GM21723 (cell line): ENCODE results near the gene STK26.
"Not testable (repeated sequence)": the region's sequence is repeated elsewhere in the genome, so short reads cannot be mapped to it uniquely, and the experiment has no call there.

Experiments
- ATAC-seq: cut with Tn5 transposase; IDR thresholded peaks from one replicate; pipeline ENCODE4 v1.9.1; 2021; ENCODE audit warnings: mild to moderate bottlenecking, moderate library complexity; ENCODE audit not compliant: unreplicated experiment

The STK26 gene

DNA sequence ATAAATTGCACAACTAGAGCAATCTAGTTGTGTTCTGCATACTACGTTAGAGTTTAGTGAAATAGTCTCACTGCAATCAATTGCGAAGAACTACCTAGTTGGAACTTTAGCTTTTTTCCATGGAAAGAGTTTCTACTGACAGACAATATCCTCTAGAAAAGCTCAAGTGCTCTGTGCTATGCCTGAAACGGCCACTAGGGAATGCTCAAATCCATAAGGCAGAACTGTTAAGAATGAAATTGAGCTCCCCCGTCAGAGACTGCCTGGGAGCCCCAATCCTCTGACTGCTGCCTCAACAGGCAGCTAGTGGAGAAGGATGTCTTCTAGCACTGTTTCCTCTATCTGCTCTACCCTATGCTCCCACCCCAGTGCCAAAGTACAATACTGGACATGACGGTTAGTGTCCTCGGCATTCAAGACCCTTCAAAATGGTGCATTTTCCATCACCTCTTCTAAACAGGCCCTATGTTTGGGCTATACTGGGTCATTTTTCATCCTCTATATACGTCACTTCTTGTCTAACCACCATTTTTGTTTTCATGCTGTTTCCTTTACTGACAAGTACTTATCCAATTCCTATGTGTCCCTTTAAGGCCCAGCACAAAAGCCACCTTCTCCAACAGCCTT, 69.5 kb downstream of the STK26 start:
- peak; percentile 94 for ATAC-seq

GRCh38 chrX:132093239-132093860, 70.2 kb downstream of the STK26 start:
- ATAC-seq = no peak

DNA sequence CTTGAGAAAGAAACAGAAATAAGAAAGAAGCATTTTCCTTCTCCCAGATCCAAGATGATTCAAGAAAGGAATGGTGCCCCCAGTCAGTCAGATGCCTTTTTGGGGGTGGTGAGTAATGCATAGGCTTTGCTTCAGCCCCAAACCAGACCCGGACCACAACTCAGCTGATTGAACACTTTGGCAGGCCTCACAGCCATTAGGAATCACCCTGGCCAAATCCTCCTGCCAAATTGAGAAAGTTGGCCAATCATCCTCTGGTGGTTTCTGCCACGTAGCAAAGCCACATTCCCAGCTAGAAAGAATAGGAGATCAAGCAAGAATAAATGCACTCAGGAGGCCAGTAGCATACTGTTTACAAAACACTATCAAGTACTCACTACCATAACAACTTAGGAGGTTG, 71.1 kb downstream of the STK26 start:
- ATAC-seq = no peak

- not testable (repeated sequence) for ATAC-seq
Observed at GRCh38 chrX:132098704-132099103, 75.6 kb downstream of the STK26 start.

GRCh38 chrX:132101206-132101605, 78.1 kb downstream of the STK26 start:
- ATAC-seq = no peak

- ATAC-seq = no peak
Observed at GRCh38 chrX:132101799-132102198, 78.7 kb downstream of the STK26 start.

DNA sequence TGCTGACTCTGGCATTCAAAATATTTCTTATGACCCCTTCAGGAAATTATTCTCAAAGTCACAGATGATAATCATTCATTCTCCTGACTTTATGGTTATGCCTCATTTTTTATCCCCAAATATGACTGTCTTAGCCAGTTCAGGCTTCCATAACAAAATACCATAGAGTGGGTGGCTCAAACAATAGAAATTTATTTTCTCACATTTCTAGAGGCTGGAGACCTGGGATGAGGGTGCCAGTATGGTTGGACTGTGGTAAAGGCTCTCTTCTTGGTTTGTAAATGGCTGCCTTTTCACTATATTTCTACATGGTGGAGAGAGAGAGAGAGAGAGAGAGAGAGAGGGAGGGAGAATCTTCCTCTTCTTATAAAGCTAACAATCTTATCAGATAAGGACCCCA, 84.2 kb downstream of the STK26 start:
- no peak for ATAC-seq

- no peak for ATAC-seq
Observed at GRCh38 chrX:132114607-132115006, 91.5 kb downstream of the STK26 start.

DNA sequence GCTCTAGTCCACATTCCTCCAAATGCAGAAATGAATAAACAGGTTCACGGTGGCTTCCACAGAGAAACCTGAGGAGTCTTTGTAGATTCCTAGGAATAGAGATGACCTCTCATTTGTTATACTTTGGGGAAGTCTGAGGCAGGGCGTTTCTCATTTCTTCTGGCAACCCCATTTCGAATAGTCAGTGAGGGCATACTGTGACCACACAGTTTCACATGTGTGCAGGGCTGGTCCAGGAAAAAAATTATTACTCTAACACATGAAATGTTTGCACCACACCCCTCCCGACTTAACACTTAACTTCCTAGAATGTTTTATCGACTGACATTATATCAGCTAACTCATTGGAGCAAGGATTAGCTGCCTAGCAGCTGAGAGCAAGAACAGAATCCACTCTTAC, 92.7 kb downstream of the STK26 start:
- ATAC-seq = no peak

DNA sequence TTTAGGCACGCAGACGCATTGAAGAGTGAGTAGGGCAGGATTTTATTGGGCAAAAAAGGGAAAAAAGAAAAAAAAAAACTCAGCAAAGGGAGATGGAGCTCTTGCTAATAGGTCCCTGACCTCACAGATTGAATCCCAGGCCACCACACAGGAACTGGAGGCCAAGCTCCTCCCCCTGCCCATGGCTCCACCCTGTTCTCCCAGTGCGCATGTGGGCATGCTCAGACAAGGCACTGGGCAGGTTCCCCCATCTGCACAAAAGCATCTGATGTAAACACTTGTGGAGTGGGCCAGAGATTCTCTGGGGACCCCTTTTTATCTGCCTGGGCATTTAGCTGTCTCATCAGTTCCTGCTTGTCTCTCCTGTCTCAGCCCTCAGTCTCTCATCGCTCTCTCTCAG, 95.3 kb downstream of the STK26 start:
- no peak for ATAC-seq

DNA sequence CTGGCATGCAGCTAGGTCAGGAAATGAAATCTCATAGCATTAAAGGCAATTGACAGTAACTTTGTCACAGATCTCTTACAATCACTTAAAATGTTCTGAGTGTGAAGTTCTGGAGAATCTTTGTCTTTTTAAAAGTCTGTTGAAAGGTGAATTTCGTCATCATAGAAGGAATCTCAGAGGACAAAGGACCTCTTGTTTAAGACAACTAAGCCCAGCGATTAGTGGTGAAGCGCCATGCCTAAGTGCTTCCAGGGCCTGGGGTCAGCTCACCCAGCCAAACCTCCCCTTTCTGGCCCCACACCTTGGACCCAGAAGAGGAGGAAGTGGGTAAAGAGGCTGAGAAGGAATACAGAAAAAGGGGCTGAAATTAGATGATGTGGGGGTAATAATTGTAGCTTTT, 96.2 kb downstream of the STK26 start:
- ATAC-seq = no peak

- ATAC-seq = no peak
Observed at GRCh38 chrX:132119821-132120515, 96.9 kb downstream of the STK26 start.

DNA sequence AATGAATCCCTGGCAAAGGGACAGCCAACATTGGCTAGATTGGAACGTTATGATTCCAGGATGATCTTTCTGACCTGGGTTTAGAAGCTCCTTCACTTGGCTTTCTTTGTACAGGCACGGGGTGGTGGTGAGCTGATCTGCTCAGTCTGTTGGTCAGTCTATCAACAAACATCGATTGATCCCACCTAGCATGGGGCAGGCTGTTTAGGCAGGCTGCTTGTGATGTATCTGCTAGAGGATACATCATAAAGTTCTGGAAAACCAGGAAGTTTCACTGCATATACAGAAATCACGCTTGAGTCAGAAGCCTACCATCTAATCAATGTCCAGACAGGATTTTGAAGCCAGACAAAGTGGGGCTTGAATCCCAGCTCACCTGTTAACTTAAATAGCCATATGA, 97.8 kb downstream of the STK26 start:
- no peak for ATAC-seq
